Upper lobe of right lung (tissue), 1 donor: Measurements from ENCODE around the gene SH3GLB1. TPM values are rescaled to one million over a fixed set of nuclear protein-coding genes. Genes with fewer than 3 reads are reported as not detected.

Experiments used
- ATAC-seq: fragments of 200-7000 bp; cut with Tn5 transposase; one replicate; pipeline ENCODE4 v1.9.1; 2020; ENCODE audit warnings: mild to moderate bottlenecking, moderate library complexity
- DNase-seq: peaks from one replicate; pipeline ENCODE4 v3.0.0-alpha.2; 2020
- H3K27ac ChIP-seq: fragments of 200-600 bp; one replicate; pipeline ENCODE4 v1.8.0; 2022
- H3K27me3 ChIP-seq: fragments of 200-600 bp; one replicate; pipeline ENCODE4 v1.8.0; 2022; ENCODE audit warnings: mild to moderate bottlenecking
- H3K36me3 ChIP-seq: fragments of 200-600 bp; one replicate; pipeline ENCODE4 v1.8.0; 2022
- H3K4me1 ChIP-seq: fragments of 200-600 bp; one replicate; pipeline ENCODE4 v1.8.0; 2022
- H3K4me3 ChIP-seq: fragments of 200-600 bp; one replicate; pipeline ENCODE4 v1.8.0; 2022; ENCODE audit warnings: mild to moderate bottlenecking
- H3K9me3 ChIP-seq: fragments of 200-600 bp; one replicate; pipeline ENCODE4 v1.8.0; 2022
- intact Hi-C: fragments of 100-400 bp; cut with DNase I; formaldehyde crosslinking; loops from one replicate; pipeline ENCODE4 v1.11.0; 2022
- total RNA-seq: library from RNA; stranded (reverse); fragmentation: NEBNext Ultra II Directional; extraction: Animal tissue kit (Norgen Biotek cat#: 25700); gene quantifications from one replicate; pipeline ENCODE4 v1.2.1, GENCODE V29; 2021
- TF ChIP-seq, protein P1 (sequence below): fragments of 200-600 bp; IDR thresholded peaks from one replicate; pipeline ENCODE4 v1.8.0; 2022; ENCODE audit warnings: antibody characterized with exemption
- donor health status: DM: no; HTN: yes; CAD: no; lungs with severe emphysema.

The SH3GLB1 gene
- total RNA-seq, 1 donor from 2014 or later = 105 TPM

DNA sequence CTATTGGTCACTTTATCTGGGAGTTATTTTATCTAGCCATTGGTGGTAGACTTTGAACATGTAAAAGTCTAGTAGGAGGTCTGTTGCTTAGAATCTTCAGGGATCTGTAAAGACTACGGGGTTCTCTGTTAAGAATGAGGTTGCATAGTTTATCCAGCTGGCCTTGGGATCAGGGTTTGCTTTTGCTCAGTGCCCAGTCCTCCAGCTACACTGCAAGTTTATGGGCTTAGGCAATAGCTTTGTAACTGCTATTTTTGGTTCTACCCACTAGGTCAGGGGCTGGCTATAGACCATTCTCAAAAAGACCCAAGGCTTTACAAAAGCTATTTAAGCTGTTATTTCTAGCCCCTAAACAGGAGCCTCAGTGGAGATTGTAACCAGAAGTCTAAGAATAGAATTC lies 9.8 kb downstream of the SH3GLB1 start:
- Histone ChIP-seq H3K9me3 (no peaks in the 10 kb centered on the region), H3K36me3 (peaks cover 39% of the 10 kb centered on the region), H3K27ac (no peak overlapping the region), H3K4me1 (peaks cover 44% of the 10 kb centered on the region), H3K27me3 (no peaks in the 10 kb centered on the region), H3K4me3 (no peak overlapping the region)
- intact Hi-C loops = no loop called here
- no peak for DNase-seq
- TF ChIP-seq, protein P1, sequence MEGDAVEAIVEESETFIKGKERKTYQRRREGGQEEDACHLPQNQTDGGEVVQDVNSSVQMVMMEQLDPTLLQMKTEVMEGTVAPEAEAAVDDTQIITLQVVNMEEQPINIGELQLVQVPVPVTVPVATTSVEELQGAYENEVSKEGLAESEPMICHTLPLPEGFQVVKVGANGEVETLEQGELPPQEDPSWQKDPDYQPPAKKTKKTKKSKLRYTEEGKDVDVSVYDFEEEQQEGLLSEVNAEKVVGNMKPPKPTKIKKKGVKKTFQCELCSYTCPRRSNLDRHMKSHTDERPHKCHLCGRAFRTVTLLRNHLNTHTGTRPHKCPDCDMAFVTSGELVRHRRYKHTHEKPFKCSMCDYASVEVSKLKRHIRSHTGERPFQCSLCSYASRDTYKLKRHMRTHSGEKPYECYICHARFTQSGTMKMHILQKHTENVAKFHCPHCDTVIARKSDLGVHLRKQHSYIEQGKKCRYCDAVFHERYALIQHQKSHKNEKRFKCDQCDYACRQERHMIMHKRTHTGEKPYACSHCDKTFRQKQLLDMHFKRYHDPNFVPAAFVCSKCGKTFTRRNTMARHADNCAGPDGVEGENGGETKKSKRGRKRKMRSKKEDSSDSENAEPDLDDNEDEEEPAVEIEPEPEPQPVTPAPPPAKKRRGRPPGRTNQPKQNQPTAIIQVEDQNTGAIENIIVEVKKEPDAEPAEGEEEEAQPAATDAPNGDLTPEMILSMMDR = no peak
- peak; percentile 19 for ATAC-seq

DNA sequence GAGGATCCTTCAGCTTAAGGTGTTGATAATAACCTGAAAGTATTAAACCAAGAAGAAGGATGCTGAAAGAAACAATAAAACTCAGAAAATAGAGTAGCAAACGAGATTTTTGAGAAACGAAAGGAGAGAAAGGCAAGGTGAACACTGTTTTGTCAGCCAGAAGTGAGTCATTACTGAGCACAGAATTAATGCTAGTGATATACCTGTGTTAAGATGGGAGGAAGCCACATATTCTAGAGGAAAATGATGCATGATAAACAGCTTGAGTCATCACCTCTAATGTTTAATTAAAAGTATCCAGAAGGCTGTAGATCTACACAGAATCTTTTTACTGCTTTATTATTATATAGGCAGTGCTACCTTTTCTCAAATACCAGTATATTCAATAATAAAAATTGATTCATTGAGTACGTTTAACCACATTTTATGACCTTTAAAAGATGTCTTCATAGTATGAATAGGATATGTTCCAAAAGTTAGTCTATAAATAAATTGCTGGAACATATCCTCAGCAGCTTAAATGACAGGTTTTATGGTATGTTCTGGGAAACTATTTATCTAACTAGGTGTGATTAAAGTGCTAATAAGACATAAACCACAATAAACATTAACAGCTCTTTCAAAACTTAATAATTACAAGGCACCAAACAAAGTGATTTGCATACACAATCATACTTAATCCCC lies 10.3 kb downstream of the SH3GLB1 start:
- H3K36me3 ChIP-seq = peaks cover 44% of the 10 kb centered on the region
- TF ChIP-seq, protein P1 = no peak
- intact Hi-C loops = no loop called here
- H3K4me1 ChIP-seq = peaks cover 38% of the 10 kb centered on the region
- no peak for ATAC-seq
- H3K27me3 ChIP-seq = no peaks in the 10 kb centered on the region
- H3K27ac ChIP-seq = no peak overlapping the region
- no peaks in the 10 kb centered on the region for H3K9me3 ChIP-seq
- H3K4me3 ChIP-seq = no peak overlapping the region
- DNase-seq = no peak

DNA sequence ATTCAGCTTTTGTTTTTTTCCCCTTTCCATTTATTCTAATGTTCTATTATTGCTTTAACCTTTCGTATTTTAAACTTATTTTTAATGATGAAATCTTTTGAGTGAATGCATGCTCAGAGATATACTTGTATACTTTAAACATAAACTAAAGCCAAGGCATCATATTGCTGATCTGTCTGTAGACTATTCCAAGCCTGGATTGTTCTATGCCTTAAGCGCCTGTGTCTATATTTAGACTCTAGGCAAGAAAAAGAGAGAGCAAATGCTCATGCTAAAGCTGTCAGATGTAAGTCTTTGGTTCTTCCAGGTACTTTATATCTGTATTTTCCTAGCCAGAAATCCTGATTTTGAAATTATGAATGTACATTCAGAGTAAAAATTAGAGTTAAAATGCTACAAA lies 14.4 kb downstream of the SH3GLB1 start:
- Histone ChIP-seq H3K4me3 (no peak overlapping the region), H3K27me3 (no peaks in the 10 kb centered on the region), H3K4me1 (peaks cover 17% of the 10 kb centered on the region), H3K36me3 (peaks cover 81% of the 10 kb centered on the region), H3K9me3 (no peaks in the 10 kb centered on the region), H3K27ac (no peak overlapping the region)
- intact Hi-C loops = no loop called here
- ATAC-seq = no peak
- no peak for DNase-seq
- TF ChIP-seq, protein P1 = no peak

DNA sequence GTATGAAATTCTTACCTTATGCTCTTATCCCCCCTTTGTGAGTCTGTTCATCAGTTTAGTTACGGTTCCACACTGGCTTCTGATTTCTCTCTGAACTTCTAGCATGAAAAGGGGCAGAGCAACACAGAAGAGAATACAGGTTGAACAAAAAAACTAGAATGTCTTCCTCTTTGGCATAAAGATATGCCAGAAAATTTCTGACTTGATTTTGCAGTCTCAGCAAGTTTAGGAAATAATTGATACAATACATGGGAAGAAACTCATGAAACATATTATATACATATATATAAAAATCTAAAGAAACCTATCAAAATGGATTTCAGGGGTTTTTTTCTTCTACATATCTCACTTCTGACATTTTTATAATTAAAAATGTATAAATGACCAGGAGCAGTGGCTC lies 27.0 kb downstream of the SH3GLB1 start:
- peaks cover 78% of the 10 kb centered on the region for H3K36me3 ChIP-seq
- H3K27ac ChIP-seq = no peak overlapping the region
- no peaks in the 10 kb centered on the region for H3K27me3 ChIP-seq
- TF ChIP-seq, protein P1 = no peak
- no peak for DNase-seq
- H3K4me3 ChIP-seq = no peak overlapping the region
- no peak for ATAC-seq
- intact Hi-C loops = no loop called here
- H3K9me3 ChIP-seq = no peaks in the 10 kb centered on the region
- H3K4me1 ChIP-seq = no peaks in the 10 kb centered on the region

DNA sequence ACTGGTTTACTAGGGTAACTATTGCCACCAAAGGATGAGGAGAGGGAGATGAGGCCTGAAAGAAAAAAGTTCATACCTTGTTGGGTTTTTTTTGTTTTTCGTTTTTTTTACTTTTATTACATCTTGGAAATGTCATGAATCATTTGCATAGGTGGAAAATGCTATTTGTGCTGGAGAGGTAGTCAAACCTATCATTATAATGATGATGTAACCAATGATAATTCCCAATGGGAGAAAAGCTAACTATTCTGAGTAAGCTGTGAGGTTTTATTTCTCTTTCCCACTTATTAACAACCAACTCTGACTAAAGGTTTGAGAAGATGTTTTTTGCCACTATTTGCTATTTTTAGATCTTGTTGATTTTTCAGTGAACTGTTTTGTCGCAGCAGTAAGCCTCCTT lies 29.0 kb downstream of the SH3GLB1 start:
- no peaks in the 10 kb centered on the region for H3K9me3 ChIP-seq
- no peaks in the 10 kb centered on the region for H3K4me1 ChIP-seq
- H3K27me3 ChIP-seq = no peaks in the 10 kb centered on the region
- ATAC-seq = no peak
- no peak overlapping the region for H3K27ac ChIP-seq
- TF ChIP-seq, protein P1 = no peak
- intact Hi-C loops = no loop called here
- peaks cover 83% of the 10 kb centered on the region for H3K36me3 ChIP-seq
- no peak overlapping the region for H3K4me3 ChIP-seq
- DNase-seq = no peak
